Measurements from ENCODE around the gene ACOXL.

ACOXL gene

GRCh38 chr2:111161971-111162370, 429.6 kb downstream of the ACOXL start:
- DNase-seq (ENCODE audit: low spot score): no peak
- no peak for TF ChIP-seq CTCF (IDR thresholded peaks at IDR 0.05; ENCODE audit: extremely low read depth, missing control alignments)

GRCh38 chr2:111162718-111163331, 430.5 kb downstream of the ACOXL start:
- no peak for TF ChIP-seq CTCF (IDR thresholded peaks at IDR 0.05; ENCODE audit: extremely low read depth, missing control alignments)
- DNase-seq (ENCODE audit: low spot score): no peak

- TF ChIP-seq CTCF (IDR thresholded peaks at IDR 0.05; ENCODE audit: extremely low read depth, missing control alignments): no peak
- DNase-seq (ENCODE audit: low spot score): no peak
Observed at GRCh38 chr2:111164078-111164477, 431.7 kb downstream of the ACOXL start.

GRCh38 chr2:111165084-111165483, 432.7 kb downstream of the ACOXL start:
- no peak for TF ChIP-seq CTCF (IDR thresholded peaks at IDR 0.05; ENCODE audit: extremely low read depth, missing control alignments)
- DNase-seq (ENCODE audit: low spot score): no peak

GRCh38 chr2:111166115-111166514, 433.7 kb downstream of the ACOXL start:
- TF ChIP-seq CTCF (IDR thresholded peaks at IDR 0.05; ENCODE audit: extremely low read depth, missing control alignments): no peak
- DNase-seq (ENCODE audit: low spot score): no peak

- peak; percentile 34 for DNase-seq (ENCODE audit: low spot score)
- no peak for TF ChIP-seq CTCF (IDR thresholded peaks at IDR 0.05; ENCODE audit: extremely low read depth, missing control alignments)
Observed at GRCh38 chr2:111167076-111167862, 434.9 kb downstream of the ACOXL start.

- no peak for DNase-seq (ENCODE audit: low spot score)
- TF ChIP-seq CTCF (IDR thresholded peaks at IDR 0.05; ENCODE audit: extremely low read depth, missing control alignments): no peak
Observed at GRCh38 chr2:111167863-111168162, 435.4 kb downstream of the ACOXL start.
